ENCODE results near the gene ALPI.
A peak's percentile ranks its signal among the peaks of the same experiment; 100 is the strongest.

Gene ALPI

DNA sequence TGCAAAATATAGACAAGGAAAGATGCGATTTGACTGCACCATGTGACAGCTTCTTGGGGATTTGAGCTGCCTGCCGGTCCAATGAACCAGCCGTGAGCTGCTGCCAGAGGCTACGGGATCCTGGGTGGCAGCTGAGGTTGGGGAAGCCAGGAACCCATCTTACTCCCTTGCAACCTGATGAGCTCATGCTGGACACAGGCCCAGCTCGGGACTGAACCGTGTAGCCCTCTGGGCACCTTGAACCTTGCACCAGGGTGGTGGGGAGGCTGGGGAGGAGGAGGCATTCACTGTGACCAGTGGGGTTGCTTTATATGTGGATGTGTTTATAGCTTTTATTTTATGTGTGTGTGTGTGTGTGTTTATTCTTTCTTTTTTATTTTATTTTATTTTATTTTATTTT lies 9.1 kb downstream of the ALPI start:
- DNase-seq, result no peak

DNA sequence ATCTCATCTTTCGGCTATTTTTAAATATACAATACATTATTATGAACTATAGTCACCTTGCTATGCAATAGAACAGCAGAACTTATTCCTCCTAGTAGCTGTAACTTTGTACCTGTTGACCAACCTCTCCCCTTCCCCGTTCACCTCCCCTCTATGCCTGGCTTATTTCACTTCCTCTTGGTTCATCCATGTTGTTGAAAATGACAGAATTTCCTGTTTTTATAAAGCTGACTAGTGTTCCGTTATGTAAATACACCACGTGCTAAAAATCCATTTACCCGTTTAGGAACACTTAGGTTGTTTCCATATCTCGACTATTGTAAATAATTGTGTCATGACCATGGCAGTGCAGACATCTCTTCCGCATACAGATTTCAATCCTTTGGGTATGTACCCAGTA lies 10.3 kb downstream of the ALPI start:
- no peak for DNase-seq

DNA sequence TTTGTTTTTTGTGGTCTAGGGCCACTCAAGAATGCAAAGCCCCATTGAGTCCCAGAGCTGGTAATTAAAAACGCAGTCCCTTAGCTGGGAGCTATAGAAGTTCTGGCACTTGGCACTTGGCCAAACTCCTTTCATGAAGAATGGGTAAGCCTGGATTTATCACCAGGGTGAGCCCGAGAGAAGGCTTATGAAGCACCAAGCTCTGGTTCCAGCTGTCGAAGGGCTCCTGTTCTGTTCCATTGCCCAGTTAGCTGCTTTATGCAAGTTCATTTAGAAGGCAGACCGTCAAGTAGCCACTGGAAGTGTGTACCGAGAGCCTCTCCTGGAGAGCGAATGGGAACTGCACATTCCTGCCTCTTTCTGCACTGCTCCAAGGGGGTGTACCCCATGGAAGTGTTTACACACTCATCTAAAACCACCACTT lies 17.5 kb downstream of the ALPI start:
- DNase-seq, result peak in 1 of 2 experiments; percentile 10

- DNase-seq, result no peak
Measured at GRCh38 chr2:232476045-232476444, 20.1 kb downstream of the ALPI start.

GRCh38 chr2:232476791-232477190 lies 20.8 kb downstream of the ALPI start:
- DNase-seq, result no peak

GRCh38 chr2:232477751-232478510 lies 22.0 kb downstream of the ALPI start:
- no peak for DNase-seq

DNA sequence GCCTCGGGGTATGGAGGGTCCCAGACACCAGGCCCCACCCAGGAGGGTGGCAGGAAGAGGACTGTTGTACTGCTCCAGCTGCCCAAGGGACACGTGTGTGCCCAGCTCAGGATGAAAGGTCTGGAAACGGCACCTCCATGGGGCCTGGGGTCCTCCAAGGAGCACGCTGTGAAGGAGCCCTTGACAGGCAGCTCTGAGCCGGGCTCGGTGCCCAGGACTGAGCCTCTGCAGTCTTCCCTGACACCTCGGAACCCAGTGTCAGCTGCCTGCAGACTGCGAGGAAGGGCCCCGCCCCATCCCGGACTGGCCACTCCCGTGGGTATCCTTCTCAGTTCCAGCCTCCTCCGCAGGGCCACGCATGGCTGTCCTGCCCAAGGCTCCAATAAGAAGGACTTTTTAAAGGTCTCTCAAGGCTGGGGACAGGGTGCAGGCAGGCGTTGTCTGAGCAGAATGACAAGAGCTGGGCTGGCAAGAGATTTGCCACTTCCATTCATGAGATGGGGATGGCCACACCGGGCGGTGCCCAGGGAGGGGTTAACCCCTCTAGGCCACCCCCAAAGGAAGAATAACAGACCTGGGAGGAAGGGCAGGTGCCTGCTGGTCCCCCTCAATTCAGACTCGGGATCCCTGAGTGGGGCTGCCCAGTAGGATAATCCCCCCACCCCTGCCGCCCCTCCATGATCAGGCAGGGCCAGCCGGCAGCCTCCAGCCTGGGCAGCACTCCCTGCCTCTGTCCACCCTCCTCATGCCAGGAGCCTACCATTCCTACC lies 22.8 kb downstream of the ALPI start:
- DNase-seq, result no peak

DNA sequence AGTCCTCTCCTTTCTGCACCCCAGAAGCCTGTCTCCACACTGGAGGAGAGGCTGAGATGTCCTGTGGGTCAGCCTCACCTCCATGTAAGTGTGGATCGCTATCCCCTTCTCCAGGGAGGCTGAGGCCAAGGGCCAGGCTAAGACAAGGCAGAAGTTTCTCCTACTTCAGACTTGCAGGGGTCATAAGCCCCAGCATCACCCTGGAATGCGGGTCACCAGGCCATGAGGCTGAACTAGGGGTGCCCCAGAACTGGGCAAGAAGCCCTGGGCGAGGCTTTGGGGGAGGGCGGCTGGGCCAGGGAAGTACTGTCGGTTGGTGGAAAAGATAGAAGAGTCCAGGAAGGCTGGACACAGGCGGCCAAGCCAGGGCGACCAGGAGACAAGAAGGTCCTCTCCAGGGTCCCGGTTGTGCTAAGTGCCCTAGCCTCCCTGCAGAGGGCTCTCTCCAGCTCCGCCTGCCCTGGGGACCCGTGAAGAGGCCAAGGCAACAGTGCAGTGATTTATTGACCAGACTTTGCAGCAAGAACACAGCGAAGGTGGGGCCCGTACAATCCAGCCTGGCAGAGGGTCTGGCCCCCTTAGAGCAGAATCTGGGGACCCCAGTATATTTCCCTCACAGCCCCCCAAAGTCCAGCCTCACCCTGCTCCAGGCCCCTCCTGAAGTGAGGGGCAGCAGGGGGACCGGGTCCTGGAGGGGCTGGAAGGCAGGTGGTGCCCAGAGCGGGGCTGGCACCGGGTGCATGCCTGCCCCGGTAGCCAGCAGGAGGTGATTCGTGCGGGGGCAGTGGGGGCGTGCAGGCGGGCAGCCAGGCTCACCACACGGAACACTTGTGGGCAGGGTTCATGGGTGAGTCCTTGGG lies 23.6 kb downstream of the ALPI start:
- DNase-seq, result no peak

DNA sequence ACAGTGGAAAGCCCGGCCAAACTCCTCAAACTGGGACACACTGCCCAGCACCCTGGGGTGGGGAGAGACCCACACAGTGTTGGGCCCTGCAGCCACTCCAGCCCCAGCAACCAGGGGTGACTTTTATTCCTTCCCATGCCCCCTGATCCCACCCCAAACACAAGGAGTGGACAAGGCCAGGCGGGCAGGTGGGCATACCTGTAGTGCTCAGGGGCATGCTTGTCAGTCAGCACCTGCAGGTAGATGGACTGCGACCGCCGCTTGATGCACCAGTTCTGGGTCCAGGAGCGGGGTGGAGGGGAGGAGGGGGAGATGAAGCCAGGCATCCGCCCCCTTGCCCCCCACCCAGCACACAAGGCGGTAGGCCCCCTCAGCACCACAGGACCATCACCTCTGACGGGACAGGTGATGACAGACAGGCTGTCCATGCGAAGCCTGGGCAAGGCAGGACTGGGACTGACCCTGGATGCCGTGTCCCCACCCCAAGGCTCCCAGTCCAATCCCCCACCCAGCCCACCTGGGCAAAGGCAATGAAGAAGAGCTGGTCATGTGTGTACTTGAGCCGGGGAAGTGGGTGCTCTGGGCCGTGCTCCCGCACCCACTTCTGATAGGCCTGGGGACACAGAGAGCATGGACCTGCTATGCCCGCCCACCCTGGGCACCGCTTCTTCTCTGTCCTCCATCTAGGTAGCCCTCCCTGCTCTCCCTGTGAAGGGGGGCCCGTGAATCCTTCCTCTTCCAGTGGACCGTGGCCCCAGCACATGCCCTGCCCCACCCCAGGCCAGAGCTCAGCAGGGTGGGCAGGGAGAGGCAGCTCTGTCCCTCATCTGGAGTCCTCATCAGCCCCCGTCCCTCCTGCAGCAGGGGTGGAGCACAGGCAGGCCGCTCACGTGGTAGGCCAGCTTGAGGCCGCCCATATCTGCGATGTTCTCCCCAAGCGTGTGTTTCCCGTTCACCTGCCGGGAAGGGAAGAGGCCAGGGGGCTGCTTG lies 24.5 kb downstream of the ALPI start:
- no peak for DNase-seq

GRCh38 chr2:232481322-232482140 lies 25.6 kb downstream of the ALPI start:
- DNase-seq, result no peak

- DNase-seq, result no peak
Measured at GRCh38 chr2:232482301-232483238, 26.6 kb downstream of the ALPI start.

DNA sequence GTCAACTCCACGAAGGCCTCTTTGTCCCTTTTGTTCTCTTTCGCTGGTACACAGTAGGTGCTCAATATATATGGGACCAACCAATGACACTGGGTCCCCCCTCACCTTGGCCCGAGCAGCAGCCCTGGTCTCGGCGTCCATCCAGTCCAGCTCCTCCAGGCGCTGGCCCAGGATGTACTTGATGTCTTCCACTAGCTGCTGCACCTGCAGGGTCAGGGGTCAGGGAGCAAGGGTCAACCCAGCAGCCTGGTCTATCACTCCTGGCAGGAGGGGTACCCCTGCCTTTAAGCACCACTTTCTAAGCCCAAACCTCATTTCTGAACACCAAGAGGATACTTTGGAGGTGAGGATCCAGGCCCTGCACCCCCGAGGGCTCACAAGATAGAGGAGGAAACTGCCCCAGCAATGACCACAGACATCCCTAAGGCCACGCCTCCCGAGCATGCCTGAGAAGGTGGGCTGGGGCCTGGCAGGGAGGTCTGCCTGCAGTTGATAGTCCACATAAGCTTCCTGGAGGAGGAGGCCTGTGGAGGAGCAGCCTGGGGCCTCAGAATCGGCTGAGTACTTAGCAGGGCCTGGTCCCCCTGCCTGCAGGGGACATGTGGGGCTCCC lies 27.5 kb downstream of the ALPI start:
- no peak for DNase-seq

- DNase-seq, result no peak
Measured at GRCh38 chr2:232483923-232484627, 28.1 kb downstream of the ALPI start.

GRCh38 chr2:232484628-232485347 lies 28.8 kb downstream of the ALPI start:
- DNase-seq, result no peak

GRCh38 chr2:232485348-232485756 lies 29.4 kb downstream of the ALPI start:
- no peak for DNase-seq

DNA sequence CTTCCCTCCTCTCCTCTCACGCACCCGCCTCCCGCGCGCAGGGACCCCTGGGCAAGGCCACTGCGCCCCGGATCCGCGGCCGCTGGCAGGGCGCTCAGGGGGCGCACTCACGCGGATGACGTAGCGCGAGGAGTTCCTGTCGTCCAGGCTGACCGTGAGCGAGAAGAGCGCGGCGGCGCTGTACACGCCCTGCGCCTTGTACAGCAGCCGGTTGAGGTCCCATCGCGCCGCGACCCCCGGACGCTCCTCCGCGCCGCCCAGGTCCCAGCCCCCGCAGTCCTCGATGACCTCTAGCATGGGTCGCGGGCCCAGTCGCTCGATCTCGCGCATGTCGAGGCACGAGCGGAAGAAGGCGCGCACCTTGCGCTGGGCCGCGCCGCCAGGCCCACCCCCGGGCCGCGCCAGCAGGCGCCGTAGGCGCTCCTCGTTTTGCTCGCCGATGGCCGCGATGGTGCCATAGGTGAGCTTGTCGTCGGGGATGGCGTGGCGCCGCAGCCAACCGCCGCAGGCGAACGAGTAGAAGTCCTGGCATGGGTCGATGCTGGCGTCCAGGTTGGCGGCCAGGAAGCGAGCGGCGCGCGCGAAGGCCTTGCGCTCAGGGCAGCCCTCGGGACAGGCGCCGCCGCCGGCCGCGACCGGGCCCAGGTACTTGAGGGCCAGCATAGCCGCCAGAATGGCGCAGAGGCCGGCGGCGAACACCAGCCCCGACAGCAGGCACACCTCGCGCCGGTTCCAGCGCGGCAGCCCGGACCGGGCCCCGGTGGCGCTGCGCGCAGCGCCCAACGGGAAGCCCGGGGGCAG lies 30.0 kb downstream of the ALPI start:
- DNase-seq, result no peak

Data from NCI-H446 (cell line).